GDM1 (cell line): ENCODE results near the gene NT5DC1.

ENCODE experiments used
- DNase-seq: peaks from one replicate; lab custom pipeline; 2025; lab: John Stamatoyannopoulos, UW

NT5DC1 gene

GRCh38 chr6:116196841-116197240 lies 96.2 kb downstream of the NT5DC1 start:
- no peak for DNase-seq

GRCh38 chr6:116200619-116201249 lies 100.1 kb downstream of the NT5DC1 start:
- DNase-seq, result no peak

GRCh38 chr6:116201538-116201937 lies 100.9 kb downstream of the NT5DC1 start:
- DNase-seq, result no peak

- DNase-seq, result no peak
These were observed 104.6 kb downstream of the NT5DC1 start for GRCh38 chr6:116205281-116205680.

- no peak for DNase-seq
These were observed 105.7 kb downstream of the NT5DC1 start for GRCh38 chr6:116206231-116206903.

- no peak for DNase-seq
These were observed 107.6 kb downstream of the NT5DC1 start for GRCh38 chr6:116208056-116208785.

- no peak for DNase-seq
These were observed 109.7 kb downstream of the NT5DC1 start for GRCh38 chr6:116210316-116210715.

- no peak for DNase-seq
These were observed 110.2 kb downstream of the NT5DC1 start for GRCh38 chr6:116210750-116211425.

- no peak for DNase-seq
These were observed 114.0 kb downstream of the NT5DC1 start for GRCh38 chr6:116214681-116215080.

GRCh38 chr6:116215414-116215813 lies 114.8 kb downstream of the NT5DC1 start:
- DNase-seq, result no peak

GRCh38 chr6:116217069-116217468 lies 116.4 kb downstream of the NT5DC1 start:
- peak; percentile 3 for DNase-seq

GRCh38 chr6:116218172-116218633 lies 117.5 kb downstream of the NT5DC1 start:
- no peak for DNase-seq

- no peak for DNase-seq
These were observed 118.2 kb downstream of the NT5DC1 start for GRCh38 chr6:116218866-116219265.

GRCh38 chr6:116221067-116221466 lies 120.4 kb downstream of the NT5DC1 start:
- no peak for DNase-seq

- DNase-seq, result no peak
These were observed 121.3 kb downstream of the NT5DC1 start for GRCh38 chr6:116221911-116222310.

- DNase-seq, result no peak
These were observed 122.7 kb downstream of the NT5DC1 start for GRCh38 chr6:116223355-116223754.

- DNase-seq, result no peak
These were observed 128.7 kb downstream of the NT5DC1 start for GRCh38 chr6:116229287-116229913.

GRCh38 chr6:116234689-116235088 lies 134.0 kb downstream of the NT5DC1 start:
- no peak for DNase-seq

GRCh38 chr6:116238083-116238482 lies 137.4 kb downstream of the NT5DC1 start:
- no peak for DNase-seq

- DNase-seq, result no peak
These were observed 138.6 kb downstream of the NT5DC1 start for GRCh38 chr6:116239256-116239655.

GRCh38 chr6:116239856-116240255 lies 139.2 kb downstream of the NT5DC1 start:
- DNase-seq, result no peak

GRCh38 chr6:116244284-116244683 lies 143.6 kb downstream of the NT5DC1 start:
- DNase-seq, result no peak
